CD14-positive monocyte (primary cell): ENCODE data around the gene PADI2. TPM values are rescaled to one million over a fixed set of nuclear protein-coding genes. Genes with fewer than 3 reads are reported as not detected.

Source experiments
- DNase-seq, 3 donors: peaks; one replicate each; pipeline ENCODE4 v3.0.0-alpha.2; 2011 to 2022
- H2AFZ ChIP-seq: 2 replicates; pipeline ENCODE4 v1.6.0; 2012; ENCODE audit warnings: mild to moderate bottlenecking, low read depth, low read length, inconsistent platforms; ENCODE audit not compliant: insufficient read depth, poor library complexity, severe bottlenecking
- H3K27ac ChIP-seq, 2 donors: 1 replicate in 1 of 2; 2 replicates in 1 of 2; pipeline ENCODE4 v1.5.1; 2012 to 2013; ENCODE audit warnings: low read length in 2 of 2, control low read depth in 1 of 2, inconsistent platforms in 1 of 2, low read depth in 1 of 2, mild to moderate bottlenecking in 1 of 2
- H3K27me3 ChIP-seq, 2 donors: one replicate each; pipeline versions ENCODE4 v1.6.0 to v1.6.1; 2011 to 2013; ENCODE audit warnings: low read length in 2 of 2; ENCODE audit not compliant: control insufficient read depth in 2 of 2, insufficient read depth in 2 of 2
- H3K36me3 ChIP-seq, 2 donors: replicated peaks in 1 of 2; 1 replicate in 1 of 2; 2 replicates in 1 of 2; pipeline versions ENCODE4 v1.5.1 to v1.6.1; 2012 to 2013; ENCODE audit warnings: low read length in 2 of 2, control low read depth in 1 of 2, inconsistent platforms in 1 of 2, mild to moderate bottlenecking in 1 of 2; ENCODE audit not compliant: insufficient read depth in 2 of 2, control insufficient read depth in 1 of 2
- H3K4me1 ChIP-seq, 2 donors: 1 replicate in 1 of 2; 2 replicates in 1 of 2; pipeline versions ENCODE4 v1.5.1 to v1.6.1; 2012 to 2013; ENCODE audit warnings: low read length in 2 of 2, control low read depth in 1 of 2, inconsistent platforms in 1 of 2, mild to moderate bottlenecking in 1 of 2, moderate library complexity in 1 of 2; ENCODE audit not compliant: insufficient read depth in 2 of 2, control insufficient read depth in 1 of 2
- H3K4me2 ChIP-seq: replicated peaks from 2 replicates; pipeline ENCODE3; 2012; ENCODE audit warnings: low read length, moderate library complexity, mild to moderate bottlenecking; ENCODE audit not compliant: poor library complexity, severe bottlenecking; ENCODE audit errors: extremely low read depth
- H3K4me3 ChIP-seq, 3 experiments: fragments of 200-600 bp in 1 of 3; sonication (generic) in 1 of 3; replicated peaks in 1 of 3; 1 replicate in 2 of 3; 2 replicates in 1 of 3; pipeline ENCODE4 v1.5.1; 2011 to 2013; ENCODE audit warnings: low read length in 3 of 3, mild to moderate bottlenecking in 3 of 3, control low read depth in 2 of 3, low read depth in 2 of 3, inconsistent platforms in 1 of 3, moderate library complexity in 1 of 3
- H3K79me2 ChIP-seq: 2 replicates; pipeline ENCODE4 v1.6.0; 2012; ENCODE audit warnings: mild to moderate bottlenecking, control low read depth, inconsistent platforms, low read length, moderate library complexity; ENCODE audit not compliant: insufficient read depth
- H3K9ac ChIP-seq: 2 replicates; pipeline ENCODE4 v1.6.0; 2017; ENCODE audit warnings: low read length, mild to moderate bottlenecking; ENCODE audit not compliant: insufficient read depth, poor library complexity, severe bottlenecking
- H3K9me3 ChIP-seq, 2 donors: replicated peaks in 1 of 2; 1 replicate in 1 of 2; 2 replicates in 1 of 2; pipeline versions ENCODE4 v1.5.1 to v1.6.1; 2012 to 2013; ENCODE audit warnings: low read length in 2 of 2, control low read depth in 1 of 2; ENCODE audit not compliant: control insufficient read depth in 1 of 2, insufficient read depth in 1 of 2
- H4K20me1 ChIP-seq: 2 replicates; pipeline ENCODE4 v1.6.0; 2012; ENCODE audit warnings: mild to moderate bottlenecking, low read length, control low read depth, moderate library complexity; ENCODE audit not compliant: insufficient read depth
- H3K27ac Mint-ChIP-seq, 7 donors: one replicate each; pipeline ENCODE4 v1.8.0; 2020; ENCODE audit warnings: mild to moderate bottlenecking in 7 of 7, mixed read lengths in 7 of 7, moderate library complexity in 6 of 7, inconsistent platforms in 2 of 7
- H3K27me3 Mint-ChIP-seq, 3 donors: one replicate each; pipeline ENCODE4 v1.8.0; 2021 to 2022; ENCODE audit warnings: low read depth in 3 of 3, mild to moderate bottlenecking in 3 of 3, mixed read lengths in 3 of 3, moderate library complexity in 3 of 3, inconsistent platforms in 1 of 3
- H3K36me3 Mint-ChIP-seq, 2 donors: one replicate each; pipeline ENCODE4 v1.8.0; 2020; ENCODE audit warnings: mixed read lengths in 2 of 2, inconsistent platforms in 1 of 2, mild to moderate bottlenecking in 1 of 2
- H3K4me1 Mint-ChIP-seq: one replicate; pipeline ENCODE4 v1.8.0; 2020; ENCODE audit warnings: mild to moderate bottlenecking, mixed read lengths
- H3K4me3 Mint-ChIP-seq, 2 donors: one replicate each; pipeline ENCODE4 v1.8.0; 2020; ENCODE audit warnings: mild to moderate bottlenecking in 2 of 2, mixed read lengths in 2 of 2, moderate library complexity in 1 of 2
- H3K9me3 Mint-ChIP-seq, 7 donors: one replicate each; pipeline ENCODE4 v1.8.0; 2020 to 2022; ENCODE audit warnings: mixed read lengths in 7 of 7, mild to moderate bottlenecking in 6 of 7, moderate library complexity in 6 of 7, inconsistent platforms in 2 of 7
- WGBS: methylation state at CpG from one replicate; pipeline ENCODE4 v1.1.5; 2013; ENCODE audit warnings: missing lambda C conversion rate; ENCODE audit not compliant: insufficient coverage; 5-methylcytosine and 5-hydroxymethylcytosine counted together
- intact Hi-C, 2 donors: fragments of 100-400 bp; cut with micrococcal nuclease; formaldehyde crosslinking; loops; one replicate each; pipeline versions ENCODE4 v1.15.0 to v1.15.1; 2023
- polyA plus RNA-seq, 3 donors: library from polyadenylated mRNA; depleted of rRNA in 1 of 3; unstranded in 2 of 3; stranded (reverse) in 1 of 3; fragments of 300-500 nt in 2 of 3; fragments of >200 nt in 1 of 3; fragmentation: Illumina TruSeq in 2 of 3; gene quantifications; 1 replicate in 2 of 3; 2 replicates in 1 of 3; pipeline ENCODE4 v1.2.3, GENCODE V29; 2012 to 2021
- TF ChIP-seq, protein P1 (sequence below): fragments of 200-600 bp; IDR thresholded peaks from one replicate; pipeline ENCODE4 v1.8.0; 2022; ENCODE audit warnings: antibody characterized with exemption, mild to moderate bottlenecking

The PADI2 gene
- polyA plus RNA-seq, 3 donors: 18.6 to 61.7 (median 32.6) TPM

DNA sequence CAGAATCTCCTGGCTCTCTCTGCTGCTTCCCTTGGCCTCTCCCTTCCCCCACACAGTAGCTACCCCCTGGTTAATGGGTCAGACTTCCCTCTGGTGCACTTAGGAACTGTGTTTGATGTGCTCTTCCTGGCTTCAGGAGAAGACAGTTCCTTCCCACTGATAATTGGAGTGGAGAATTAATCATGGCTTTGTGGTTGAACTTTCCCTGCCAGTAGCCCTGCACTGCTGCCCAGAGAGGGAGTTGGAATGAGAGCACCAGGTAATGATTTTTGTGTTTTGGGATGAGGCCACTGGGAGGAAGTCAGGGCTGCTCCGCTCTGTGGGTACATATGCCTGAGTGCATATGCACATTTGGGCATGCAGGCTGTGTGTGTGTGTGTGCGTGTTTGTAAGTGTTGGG is 39.7 kb upstream of the PADI2 start:
- Histone ChIP-seq H3K27ac (no peak overlapping the region), H3K79me2 (no peaks in the 10 kb centered on the region), H3K4me2 (no peak overlapping the region), H3K4me1 (peaks cover 4 to 7% of the 10 kb centered on the region in 2 donors), H4K20me1 (no peaks in the 10 kb centered on the region), H3K36me3 (no peaks in the 10 kb centered on the region), H2AFZ (no peak overlapping the region), H3K4me3 (no peak overlapping the region), H3K9me3 (peaks cover 18 to 27% of the 10 kb centered on the region in 2 donors), H3K9ac (no peak overlapping the region), H3K27me3 (no peaks in the 10 kb centered on the region)
- peaks cover 0 to 3% of the 10 kb centered on the region in 2 donors for H3K36me3 Mint-ChIP-seq
- no peak for DNase-seq
- TF ChIP-seq, protein P1, sequence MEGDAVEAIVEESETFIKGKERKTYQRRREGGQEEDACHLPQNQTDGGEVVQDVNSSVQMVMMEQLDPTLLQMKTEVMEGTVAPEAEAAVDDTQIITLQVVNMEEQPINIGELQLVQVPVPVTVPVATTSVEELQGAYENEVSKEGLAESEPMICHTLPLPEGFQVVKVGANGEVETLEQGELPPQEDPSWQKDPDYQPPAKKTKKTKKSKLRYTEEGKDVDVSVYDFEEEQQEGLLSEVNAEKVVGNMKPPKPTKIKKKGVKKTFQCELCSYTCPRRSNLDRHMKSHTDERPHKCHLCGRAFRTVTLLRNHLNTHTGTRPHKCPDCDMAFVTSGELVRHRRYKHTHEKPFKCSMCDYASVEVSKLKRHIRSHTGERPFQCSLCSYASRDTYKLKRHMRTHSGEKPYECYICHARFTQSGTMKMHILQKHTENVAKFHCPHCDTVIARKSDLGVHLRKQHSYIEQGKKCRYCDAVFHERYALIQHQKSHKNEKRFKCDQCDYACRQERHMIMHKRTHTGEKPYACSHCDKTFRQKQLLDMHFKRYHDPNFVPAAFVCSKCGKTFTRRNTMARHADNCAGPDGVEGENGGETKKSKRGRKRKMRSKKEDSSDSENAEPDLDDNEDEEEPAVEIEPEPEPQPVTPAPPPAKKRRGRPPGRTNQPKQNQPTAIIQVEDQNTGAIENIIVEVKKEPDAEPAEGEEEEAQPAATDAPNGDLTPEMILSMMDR: no peak
- H3K27ac Mint-ChIP-seq: peak overlapping the region in 2 of 7 donors; percentile 51 to 55
- peaks cover 23 to 40% (median 33%) of the 10 kb centered on the region in 7 donors for H3K9me3 Mint-ChIP-seq
- WGBS: no CpG with 5 or more reads among the region's 2 CpGs
- H3K27me3 Mint-ChIP-seq: peaks cover 1 to 5% (median 2%) of the 10 kb centered on the region in 3 donors
- peaks cover 7% of the 10 kb centered on the region for H3K4me1 Mint-ChIP-seq
- no peak overlapping the region for H3K4me3 Mint-ChIP-seq
- intact Hi-C loops: no loop called here

DNA sequence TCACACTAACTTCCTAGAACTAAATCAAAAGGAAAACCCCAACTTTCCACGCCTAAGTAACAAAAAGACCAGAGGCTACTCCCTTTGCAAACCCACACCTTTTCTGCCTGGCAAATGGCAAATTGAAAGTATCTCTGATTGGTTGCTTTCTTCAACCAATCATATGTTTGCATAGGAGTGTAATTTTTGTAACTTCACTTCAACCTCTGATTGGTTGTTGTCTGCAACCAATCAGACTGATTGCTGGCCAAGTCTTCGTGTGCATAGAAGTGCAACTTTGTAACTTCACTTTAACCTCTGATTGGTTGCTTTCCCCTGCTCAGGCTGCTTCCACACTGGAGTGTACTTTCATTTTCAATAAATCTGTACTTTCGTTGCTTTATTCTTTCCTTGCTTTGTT is 36.9 kb upstream of the PADI2 start:
- 44% methylated on average over 1 of the region's 3 CpGs for WGBS
- no peak overlapping the region for H2AFZ ChIP-seq
- peaks cover 32 to 40% of the 10 kb centered on the region in 2 donors for H3K9me3 ChIP-seq
- TF ChIP-seq, protein P1: no peak
- H3K27ac ChIP-seq: no peak overlapping the region
- H3K4me3 ChIP-seq: no peak overlapping the region
- no peak overlapping the region for H3K27ac Mint-ChIP-seq
- no peaks in the 10 kb centered on the region for H4K20me1 ChIP-seq
- intact Hi-C loops: no loop called here
- H3K4me1 Mint-ChIP-seq: peaks cover 2% of the 10 kb centered on the region
- peaks cover 2 to 6% (median 5%) of the 10 kb centered on the region in 3 donors for H3K27me3 Mint-ChIP-seq
- DNase-seq: peak in 2 of 3 donors; percentile 14 to 30
- H3K36me3 ChIP-seq: no peaks in the 10 kb centered on the region
- H3K79me2 ChIP-seq: no peaks in the 10 kb centered on the region
- no peak overlapping the region for H3K4me2 ChIP-seq
- peaks cover 2 to 4% of the 10 kb centered on the region in 2 donors for H3K4me1 ChIP-seq
- no peak overlapping the region for H3K9ac ChIP-seq
- no peaks in the 10 kb centered on the region for H3K27me3 ChIP-seq
- peaks cover 37 to 60% (median 52%) of the 10 kb centered on the region in 7 donors for H3K9me3 Mint-ChIP-seq
- H3K36me3 Mint-ChIP-seq: peaks cover 0 to 3% of the 10 kb centered on the region in 2 donors
- H3K4me3 Mint-ChIP-seq: no peak overlapping the region
